Thoracic aorta (tissue), 2 donors: Measurements from ENCODE around the gene CD53. TPM values are rescaled to one million over a fixed set of nuclear protein-coding genes. Genes with fewer than 3 reads are reported as not detected.

Experiments used
- ATAC-seq: fragments of 150-250 bp; one replicate; pipeline ENCODE4 v1.8.0; 2017; ENCODE audit warnings: low read depth; ENCODE audit not compliant: insufficient number of reproducible peaks, low FRiP score
- DNase-seq: peaks from one replicate; pipeline ENCODE4 v3.0.0-alpha.2; 2020; ENCODE audit warnings: low spot score
- H3K27ac ChIP-seq, 2 donors: fragments of 200-600 bp; sonication (generic); 1 replicate in 1 of 2; 2 replicates in 1 of 2; pipeline ENCODE4 v1.5.1; 2016; ENCODE audit warnings: mild to moderate bottlenecking in 2 of 2, moderate library complexity in 2 of 2
- H3K27me3 ChIP-seq: fragments of 200-600 bp; sonication (generic); replicated peaks from 2 replicates; pipeline ENCODE4 v1.6.0; 2016; ENCODE audit warnings: mild to moderate bottlenecking; ENCODE audit not compliant: insufficient read depth
- H3K36me3 ChIP-seq: fragments of 200-600 bp; sonication (generic); one replicate; pipeline ENCODE4 v1.5.1; 2016
- H3K4me1 ChIP-seq, 2 donors: fragments of 200-600 bp; sonication (generic); 1 replicate in 1 of 2; 2 replicates in 1 of 2; pipeline versions ENCODE4 v1.5.1 to v1.6.0; 2016; ENCODE audit warnings: low read depth in 2 of 2, mild to moderate bottlenecking in 1 of 2; ENCODE audit not compliant: control insufficient read depth in 1 of 2
- H3K4me3 ChIP-seq: fragments of 200-600 bp; sonication (generic); 2 replicates; pipeline ENCODE4 v1.5.1; 2016; ENCODE audit warnings: mild to moderate bottlenecking
- H3K9me3 ChIP-seq: fragments of 200-600 bp; sonication (generic); 2 replicates; pipeline ENCODE4 v1.5.1; 2016
- CTCF ChIP-seq: fragments of 200-600 bp; sonication (generic); IDR thresholded peaks from one replicate; pipeline ENCODE4 v1.5.1; 2019; ENCODE audit warnings: antibody characterized with exemption
- total RNA-seq, 2 donors: library from RNA; depleted of rRNA; stranded (reverse); fragments of >200 nt; gene quantifications; one replicate each; pipeline versions ENCODE4 v1.1.0 to v1.2.3, GENCODE V29; 2016

The CD53 gene
- total RNA-seq, 2 donors from 2014 or later: 55.6 to 60.9 TPM

- no peak for TF ChIP-seq CTCF
- Histone ChIP-seq H3K27ac (no peak overlapping the region), H3K36me3 (no peaks in the 10 kb centered on the region), H3K4me1 (no peaks in the 10 kb centered on the region), H3K27me3 (no peaks in the 10 kb centered on the region), H3K4me3 (peak overlapping the region; percentile 9), H3K9me3 (no peaks in the 10 kb centered on the region)
- DNase-seq: no peak
- ATAC-seq: no peak
Observed at GRCh38 chr1:110877364-110877763, 4.4 kb downstream of the CD53 start.

GRCh38 chr1:110877776-110878175, 4.8 kb downstream of the CD53 start:
- Histone ChIP-seq H3K27me3 (no peaks in the 10 kb centered on the region), H3K4me1 (no peaks in the 10 kb centered on the region), H3K27ac (no peak overlapping the region), H3K9me3 (no peaks in the 10 kb centered on the region), H3K36me3 (no peaks in the 10 kb centered on the region), H3K4me3 (peak overlapping the region; percentile 9)
- no peak for DNase-seq
- ATAC-seq: no peak
- no peak for TF ChIP-seq CTCF

- no peaks in the 10 kb centered on the region for H3K27me3 ChIP-seq
- no peaks in the 10 kb centered on the region for H3K36me3 ChIP-seq
- DNase-seq (no peak), ATAC-seq (no peak)
- H3K4me1 ChIP-seq: no peaks in the 10 kb centered on the region
- no peak for TF ChIP-seq CTCF
- H3K4me3 ChIP-seq: no peak overlapping the region
- no peak overlapping the region for H3K27ac ChIP-seq
- no peaks in the 10 kb centered on the region for H3K9me3 ChIP-seq
Observed at GRCh38 chr1:110878591-110878990, 5.6 kb downstream of the CD53 start.

- no peak for TF ChIP-seq CTCF
- ATAC-seq (no peak), DNase-seq (no peak)
- H3K27ac ChIP-seq: no peak overlapping the region
- no peak overlapping the region for H3K4me3 ChIP-seq
- H3K9me3 ChIP-seq: no peaks in the 10 kb centered on the region
- no peaks in the 10 kb centered on the region for H3K36me3 ChIP-seq
- no peaks in the 10 kb centered on the region for H3K27me3 ChIP-seq
- no peaks in the 10 kb centered on the region for H3K4me1 ChIP-seq
Observed at GRCh38 chr1:110878993-110879392, 6.0 kb downstream of the CD53 start.

GRCh38 chr1:110879758-110880606, 7.0 kb downstream of the CD53 start:
- no peak for DNase-seq
- no peaks in the 10 kb centered on the region for H3K27me3 ChIP-seq
- no peak overlapping the region for H3K4me3 ChIP-seq
- H3K36me3 ChIP-seq: no peaks in the 10 kb centered on the region
- no peak for TF ChIP-seq CTCF
- no peaks in the 10 kb centered on the region for H3K9me3 ChIP-seq
- no peaks in the 10 kb centered on the region for H3K4me1 ChIP-seq
- peak overlapping the region in 1 of 2 donors; percentile 10 for H3K27ac ChIP-seq
- ATAC-seq: no peak
